Pancreas (tissue), 10 donors: Measurements from ENCODE around the gene ARNT2. TPM values are rescaled to one million over a fixed set of nuclear protein-coding genes. Genes with fewer than 3 reads are reported as not detected.

Experiments used
- ATAC-seq, 4 donors: fragments of 200-7000 bp; cut with Tn5 transposase; one replicate each; pipeline versions ENCODE4 v1.8.0 to v1.9.1; 2020; ENCODE audit warnings: mild to moderate bottlenecking in 4 of 4, moderate library complexity in 4 of 4
- DNase-seq, 6 donors: peaks; one replicate each; pipeline ENCODE4 v3.0.0-alpha.2; 2020
- FAIRE-seq: peaks from 2 replicates; lab custom pipeline; 2012; peaks lifted over from hg19 to GRCh38; lab: Jason Lieb, UNC
- H3K27ac ChIP-seq, 4 donors: fragments of 200-600 bp; sonication (generic); 1 replicate in 3 of 4; 2 replicates in 1 of 4; pipeline versions ENCODE4 v1.5.0 to v1.8.0; 2020
- H3K27me3 ChIP-seq, 4 donors: fragments of 200-600 bp; one replicate each; pipeline ENCODE4 v1.8.0; 2021
- H3K36me3 ChIP-seq, 3 donors: fragments of 200-600 bp; sonication (generic) in 1 of 3; one replicate each; pipeline versions ENCODE4 v1.5.0 to v1.8.0; 2020 to 2021
- H3K4me1 ChIP-seq, 3 donors: fragments of 200-600 bp; one replicate each; pipeline ENCODE4 v1.8.0; 2021
- H3K4me3 ChIP-seq, 4 donors: fragments of 200-600 bp; sonication (generic) in 2 of 4; one replicate each; pipeline versions ENCODE4 v1.5.0 to v1.8.0; 2020 to 2021
- H3K9me3 ChIP-seq, 4 donors: fragments of 200-600 bp; one replicate each; pipeline ENCODE4 v1.8.0; 2021
- CTCF ChIP-seq, 4 donors: fragments of 200-600 bp; sonication (generic) in 3 of 4; IDR thresholded peaks; one replicate each; pipeline versions ENCODE4 v1.5.0 to v1.8.0; 2021; ENCODE audit warnings: antibody characterized with exemption in 4 of 4
- WGBS, 2 donors: extraction: QIAGEN DNeasy Blood & Tissue Kit; methylation state at CpG; one replicate each; pipeline ENCODE4 v1.1.7; 2013; 5-methylcytosine and 5-hydroxymethylcytosine counted together
- intact Hi-C, 3 donors: fragments of 100-400 bp; cut with DNase I; formaldehyde crosslinking; loops; one replicate each; pipeline versions ENCODE4 v1.11.1 to v1.14.2; 2022
- polyA plus RNA-seq, 2 donors: library from polyadenylated mRNA; stranded (reverse); fragments of 200-250 nt; gene quantifications; one replicate each; pipeline ENCODE4 v1.2.3, GENCODE V29; 2013
- total RNA-seq, 6 donors: library from RNA; stranded (reverse); fragmentation: NEBNext Ultra II Directional in 4 of 6; extraction: Animal tissue kit (Norgen Biotek cat#: 25700) in 4 of 6; gene quantifications; one replicate each; pipeline versions ENCODE4 v1.2.1 to v1.2.4, GENCODE V29; 2021 to 2023
- donor health status: healthy with polysubstance abuse.
- donor health status: DM: no; HTN: no; CAD: no; lungs with moderate emphysema.
- donor health status: DM: no; HTN: no; CAD: no.
- donor health status: control.
- donor health status: control.
- donor health status: Bipolar disorder and iron deficiency.
- donor health status: DM: yes; HTN: yes; CAD: no.
- donor health status: DM: no; HTN: no; CAD: no.
- donor health status: DM: no; HTN: no; CAD: no.
- donor health status: DM: yes; HTN: yes; CAD: no.

Gene ARNT2
- total and polyA plus RNA-seq, 8 donors: 2.1 to 18.1 (median 5.4) TPM

GRCh38 chr15:80414546-80415357 is 10.6 kb downstream of the ARNT2 start:
- TF ChIP-seq CTCF (IDR thresholded peaks at IDR 0.05): no peak
- no peaks in the 10 kb centered on the region for H3K36me3 ChIP-seq
- H3K4me3 ChIP-seq: no peak overlapping the region
- no peaks in the 10 kb centered on the region for H3K27me3 ChIP-seq
- H3K27ac ChIP-seq: peak overlapping the region in 2 of 4 donors; percentile 14 to 38
- ATAC-seq (no peak), DNase-seq (no peak), FAIRE-seq (no peak)
- H3K4me1 ChIP-seq: no peaks in the 10 kb centered on the region
- H3K9me3 ChIP-seq: no peaks in the 10 kb centered on the region
- WGBS, 2 donors: 74 to 76% methylated on average over 7 of the region's 7 CpGs
- intact Hi-C loops: no loop called here

- DNase-seq: no peak
- Histone ChIP-seq H3K36me3 (no peaks in the 10 kb centered on the region), H3K9me3 (no peaks in the 10 kb centered on the region), H3K4me1 (no peaks in the 10 kb centered on the region), H3K27me3 (no peaks in the 10 kb centered on the region), H3K27ac (peak overlapping the region in 2 of 4 donors; percentile 14 to 38), H3K4me3 (no peak overlapping the region)
- no peak for FAIRE-seq
- intact Hi-C loops: no loop called here
- peak in 1 of 4 donors; percentile 14 for ATAC-seq
- 63 to 68% methylated on average over 11 of the region's 11 CpGs for WGBS, 2 donors
- TF ChIP-seq CTCF (IDR thresholded peaks at IDR 0.05): no peak
Observed at GRCh38 chr15:80415358-80415670, 11.1 kb downstream of the ARNT2 start.

GRCh38 chr15:80416702-80417101 is 12.5 kb downstream of the ARNT2 start:
- DNase-seq (no peak), FAIRE-seq (no peak), ATAC-seq (no peak)
- no peaks in the 10 kb centered on the region for H3K36me3 ChIP-seq
- H3K9me3 ChIP-seq: no peaks in the 10 kb centered on the region
- H3K4me1 ChIP-seq: no peaks in the 10 kb centered on the region
- no peak for TF ChIP-seq CTCF (IDR thresholded peaks at IDR 0.05)
- H3K27ac ChIP-seq: no peak overlapping the region
- 67 to 71% methylated on average over 4 of the region's 4 CpGs for WGBS, 2 donors
- H3K4me3 ChIP-seq: no peak overlapping the region
- H3K27me3 ChIP-seq: no peaks in the 10 kb centered on the region
- intact Hi-C loops: no loop called here

DNA sequence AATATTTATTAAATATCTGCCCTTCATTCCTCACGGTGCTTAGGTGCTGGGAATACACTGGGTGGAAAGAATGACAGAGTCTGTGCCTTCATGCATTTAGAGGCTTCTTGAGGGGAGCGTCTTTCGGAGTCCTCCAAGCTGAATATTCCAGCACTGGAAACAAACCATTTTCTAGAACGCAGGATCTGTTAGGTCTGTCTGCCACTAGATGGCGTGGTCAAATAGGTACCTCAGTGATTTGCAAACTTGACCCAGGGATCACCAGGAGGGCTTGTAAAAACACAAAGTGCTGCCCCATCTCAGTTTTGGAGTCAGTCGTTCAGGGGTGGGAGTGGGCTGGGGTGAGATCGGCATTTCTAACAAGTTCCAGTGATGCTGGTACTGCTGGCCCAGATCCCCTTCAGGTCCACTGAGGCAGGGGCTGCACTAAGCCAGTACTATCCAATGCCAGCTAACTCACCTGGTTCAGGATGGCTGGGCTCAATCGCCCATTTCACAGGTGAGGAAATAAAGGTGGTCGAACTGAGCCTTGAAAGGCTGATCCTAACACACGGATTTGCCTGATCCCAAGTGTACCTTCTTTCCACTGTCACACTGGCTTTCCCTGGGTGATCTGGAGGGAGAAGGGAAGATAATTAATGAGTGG is 14.8 kb downstream of the ARNT2 start:
- Histone ChIP-seq H3K36me3 (no peaks in the 10 kb centered on the region), H3K4me1 (no peaks in the 10 kb centered on the region), H3K27ac (peak overlapping the region in 2 of 4 donors; percentile 51 to 68), H3K9me3 (no peaks in the 10 kb centered on the region), H3K27me3 (no peaks in the 10 kb centered on the region), H3K4me3 (no peak overlapping the region)
- ATAC-seq (peak; percentile 53 to 78 (median 74)), FAIRE-seq (no peak), DNase-seq (peak in 1 of 6 donors; percentile 31)
- WGBS, 2 donors: 35 to 45% methylated on average over 10 of the region's 10 CpGs
- peak; percentile 27 to 54 (median 37) for TF ChIP-seq CTCF (IDR thresholded peaks at IDR 0.05)
- intact Hi-C loops: no loop called here

DNA sequence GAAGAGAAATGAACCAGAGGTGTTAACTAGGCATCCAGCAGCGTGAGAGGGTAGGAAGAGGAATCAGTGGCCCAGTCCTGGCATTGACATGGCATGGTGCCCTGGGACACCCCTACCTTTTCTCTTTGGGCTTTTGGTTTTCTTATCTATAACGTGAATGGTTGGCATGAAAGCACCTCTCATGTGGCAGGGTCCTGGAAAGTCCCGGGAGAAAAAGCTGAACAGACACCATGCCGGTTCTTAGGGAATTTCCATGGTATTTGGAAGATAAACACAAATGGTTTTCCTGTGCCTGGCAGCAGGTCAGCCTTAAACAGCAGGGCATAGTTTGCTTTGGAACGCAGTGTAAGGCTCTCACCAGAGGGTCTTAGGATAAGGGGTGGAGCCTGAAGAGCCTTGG is 15.4 kb downstream of the ARNT2 start:
- Histone ChIP-seq H3K4me1 (no peaks in the 10 kb centered on the region), H3K27me3 (no peaks in the 10 kb centered on the region), H3K36me3 (no peaks in the 10 kb centered on the region), H3K9me3 (no peaks in the 10 kb centered on the region), H3K27ac (peak overlapping the region in 2 of 4 donors; percentile 51 to 68), H3K4me3 (no peak overlapping the region)
- DNase-seq: peak in 2 of 6 donors; percentile 23 to 48
- no peak for TF ChIP-seq CTCF (IDR thresholded peaks at IDR 0.05)
- WGBS, 2 donors: 15 to 18% methylated on average over 5 of the region's 5 CpGs
- intact Hi-C loops: no loop called here
- peak in 3 of 4 donors; percentile 75 to 83 (median 79) for ATAC-seq
- FAIRE-seq: no peak
